Breast epithelium (tissue), 4 donors: Measurements from ENCODE around the gene IGSF3. TPM values are rescaled to one million over a fixed set of nuclear protein-coding genes. Genes with fewer than 3 reads are reported as not detected.
"Not testable (repeated sequence)": the region's sequence is repeated elsewhere in the genome, so short reads cannot be mapped to it uniquely, and the experiment has no call there.

Experiments
- DNase-seq, 2 donors: peaks; one replicate each; pipeline ENCODE4 v3.0.0-alpha.2; 2019; ENCODE audit warnings: low spot score in 2 of 2
- H3K27ac ChIP-seq, 2 donors: fragments of 200-600 bp; sonication (generic) in 1 of 2; one replicate each; pipeline ENCODE4 v1.5.1; 2016 to 2019; ENCODE audit warnings: mild to moderate bottlenecking in 1 of 2
- H3K27me3 ChIP-seq, 2 donors: fragments of 200-600 bp; sonication (generic) in 1 of 2; one replicate each; pipeline versions ENCODE4 v1.5.1 to v1.6.0; 2017 to 2019; ENCODE audit warnings: control low read depth in 1 of 2, mild to moderate bottlenecking in 1 of 2
- H3K36me3 ChIP-seq: fragments of 200-600 bp; one replicate; pipeline ENCODE4 v1.5.1; 2019
- H3K4me1 ChIP-seq, 2 donors: fragments of 200-600 bp; sonication (generic); one replicate each; pipeline ENCODE4 v1.5.1; 2016 to 2019; ENCODE audit warnings: control low read depth in 1 of 2
- H3K4me3 ChIP-seq, 3 donors: fragments of 200-600 bp; sonication (generic); 1 replicate in 2 of 3; 2 replicates in 1 of 3; pipeline ENCODE4 v1.5.1; 2016 to 2019; ENCODE audit warnings: mild to moderate bottlenecking in 3 of 3, moderate library complexity in 2 of 3
- H3K9me3 ChIP-seq, 2 donors: fragments of 200-600 bp; sonication (generic) in 1 of 2; one replicate each; pipeline ENCODE4 v1.5.1; 2016 to 2019; ENCODE audit warnings: control low read depth in 1 of 2
- CTCF ChIP-seq, 3 donors: fragments of 450-650 bp; IDR thresholded peaks; one replicate each; pipeline ENCODE4 v1.5.1; 2016 to 2017; ENCODE audit warnings: antibody characterized with exemption in 3 of 3, mild to moderate bottlenecking in 3 of 3, moderate library complexity in 3 of 3
- POLR2A ChIP-seq: fragments of 450-650 bp; IDR thresholded peaks from one replicate; pipeline ENCODE4 v1.6.1; 2016; ENCODE audit warnings: antibody characterized with exemption, mild to moderate bottlenecking, moderate library complexity
- POLR2AphosphoS5 ChIP-seq, 3 donors: sonication (generic); formaldehyde crosslinking; IDR thresholded peaks; one replicate each; pipeline ENCODE4 v1.6.1; 2017; ENCODE audit warnings: antibody characterized with exemption in 3 of 3
- intact Hi-C: fragments of 100-400 bp; cut with DNase I; formaldehyde crosslinking; loops from one replicate; pipeline ENCODE4 v1.15.1; 2023; ENCODE audit warnings: low total_unique reads
- total RNA-seq, 3 donors: library from RNA; depleted of rRNA; stranded (reverse); fragments of >200 nt; gene quantifications; one replicate each; pipeline ENCODE4 v1.1.0, GENCODE V29; 2016

IGSF3 gene
- total RNA-seq, 3 donors from 2014 or later = 1.1 to 21.6 (median 19.6) TPM

- H3K36me3 ChIP-seq, H3K4me1 ChIP-seq, DNase-seq, H3K27me3 ChIP-seq, H3K4me3 ChIP-seq, H3K27ac ChIP-seq, H3K9me3 ChIP-seq, intact Hi-C loops: not testable (repeated sequence)
These were observed 47.1 kb downstream of the IGSF3 start for GRCh38 chr1:116620392-116620791.

- H3K4me1 ChIP-seq, DNase-seq, H3K4me3 ChIP-seq, H3K27ac ChIP-seq, intact Hi-C loops, H3K36me3 ChIP-seq, H3K9me3 ChIP-seq, H3K27me3 ChIP-seq: not testable (repeated sequence)
These were observed 48.4 kb downstream of the IGSF3 start for GRCh38 chr1:116619106-116619505.

GRCh38 chr1:116617808-116618207, 49.7 kb downstream of the IGSF3 start:
- DNase-seq, H3K4me3 ChIP-seq, H3K4me1 ChIP-seq, intact Hi-C loops, H3K9me3 ChIP-seq, H3K27ac ChIP-seq, H3K27me3 ChIP-seq, H3K36me3 ChIP-seq: not testable (repeated sequence)

- H3K9me3 ChIP-seq, DNase-seq, H3K36me3 ChIP-seq, H3K27ac ChIP-seq, H3K27me3 ChIP-seq, H3K4me1 ChIP-seq, H3K4me3 ChIP-seq, intact Hi-C loops: not testable (repeated sequence)
These were observed 53.7 kb downstream of the IGSF3 start for GRCh38 chr1:116613825-116614224.

GRCh38 chr1:116609801-116610371, 57.6 kb downstream of the IGSF3 start:
- DNase-seq, H3K27ac ChIP-seq, H3K4me3 ChIP-seq, H3K9me3 ChIP-seq, intact Hi-C loops, H3K4me1 ChIP-seq, H3K36me3 ChIP-seq, H3K27me3 ChIP-seq: not testable (repeated sequence)

- H3K4me3 ChIP-seq, H3K27me3 ChIP-seq, H3K9me3 ChIP-seq: not testable (repeated sequence)
These were observed 58.7 kb downstream of the IGSF3 start for GRCh38 chr1:116608841-116609240.

GRCh38 chr1:116608151-116608550, 59.4 kb downstream of the IGSF3 start:
- H3K4me1 ChIP-seq, H3K36me3 ChIP-seq, DNase-seq, H3K27ac ChIP-seq, H3K9me3 ChIP-seq, H3K27me3 ChIP-seq, intact Hi-C loops, H3K4me3 ChIP-seq: not testable (repeated sequence)

More at GRCh38 chr1:116608841-116609240, 58.7 kb downstream of the IGSF3 start:
- H3K36me3 ChIP-seq, DNase-seq, H3K27ac ChIP-seq, H3K4me1 ChIP-seq, intact Hi-C loops: not testable (repeated sequence)

- H3K4me3 ChIP-seq, H3K9me3 ChIP-seq, H3K27me3 ChIP-seq, H3K36me3 ChIP-seq, H3K4me1 ChIP-seq, DNase-seq, intact Hi-C loops: not testable (repeated sequence)
- H3K27ac ChIP-seq = peak overlapping the region in 1 of 2 donors; percentile 25
These were observed 60.1 kb downstream of the IGSF3 start for GRCh38 chr1:116607463-116607862.

GRCh38 chr1:116606067-116606466, 61.5 kb downstream of the IGSF3 start:
- H3K27me3 ChIP-seq, H3K36me3 ChIP-seq, H3K4me3 ChIP-seq, DNase-seq, H3K4me1 ChIP-seq, intact Hi-C loops, H3K9me3 ChIP-seq: not testable (repeated sequence)
- peak overlapping the region in 1 of 2 donors; percentile 19 for H3K27ac ChIP-seq

- Histone ChIP-seq H3K4me1 (no peaks in the 10 kb centered on the region), H3K27me3 (no peaks in the 10 kb centered on the region), H3K27ac (no peak overlapping the region), H3K4me3 (no peak overlapping the region), H3K36me3 (no peaks in the 10 kb centered on the region), H3K9me3 (no peaks in the 10 kb centered on the region)
- TF ChIP-seq POLR2A (no peak), CTCF (IDR thresholded peaks at IDR 0.05) (no peak), POLR2AphosphoS5 (IDR thresholded peaks at IDR 0.05) (no peak)
- DNase-seq = no peak
- intact Hi-C loops = no loop called here
These were observed 62.2 kb downstream of the IGSF3 start for GRCh38 chr1:116605315-116605714.

- H3K9me3 ChIP-seq, H3K4me1 ChIP-seq, H3K27me3 ChIP-seq, DNase-seq, H3K4me3 ChIP-seq, H3K36me3 ChIP-seq, H3K27ac ChIP-seq, intact Hi-C loops: not testable (repeated sequence)
These were observed 63.1 kb downstream of the IGSF3 start for GRCh38 chr1:116604408-116604807.

GRCh38 chr1:116603646-116604045, 63.9 kb downstream of the IGSF3 start:
- H3K27me3 ChIP-seq, intact Hi-C loops, DNase-seq, H3K4me3 ChIP-seq, H3K36me3 ChIP-seq, H3K27ac ChIP-seq, H3K9me3 ChIP-seq, H3K4me1 ChIP-seq: not testable (repeated sequence)

- H3K9me3 ChIP-seq, DNase-seq, H3K4me3 ChIP-seq, intact Hi-C loops, H3K27ac ChIP-seq, H3K27me3 ChIP-seq, H3K4me1 ChIP-seq, H3K36me3 ChIP-seq: not testable (repeated sequence)
These were observed 68.2 kb downstream of the IGSF3 start for GRCh38 chr1:116599369-116599768.
